Upper lobe of left lung (tissue), 4 donors: ENCODE data around the gene SELENOO.

ENCODE experiments used
- CTCF ChIP-seq, 6 experiments: fragments of 450-650 bp in 4 of 6; fragments of 200-600 bp in 2 of 6; sonication (generic) in 2 of 6; IDR thresholded peaks; one replicate each; pipeline ENCODE4 v1.5.1; 2016 to 2019; ENCODE audit warnings: antibody characterized with exemption in 6 of 6
- POLR2A ChIP-seq, 4 donors: fragments of 450-650 bp; IDR thresholded peaks; one replicate each; pipeline ENCODE4 v1.5.1; 2016 to 2017; ENCODE audit warnings: antibody characterized with exemption in 4 of 4, mild to moderate bottlenecking in 2 of 4

- TF ChIP-seq CTCF (IDR thresholded peaks at IDR 0.05), result no peak
- no peak for TF ChIP-seq POLR2A (IDR thresholded peaks at IDR 0.05)
Observed at GRCh38 chr22:50173983-50174355, 26.8 kb upstream of the SELENOO start.
